ENCODE measurements around the gene BPIFB2.

DNA sequence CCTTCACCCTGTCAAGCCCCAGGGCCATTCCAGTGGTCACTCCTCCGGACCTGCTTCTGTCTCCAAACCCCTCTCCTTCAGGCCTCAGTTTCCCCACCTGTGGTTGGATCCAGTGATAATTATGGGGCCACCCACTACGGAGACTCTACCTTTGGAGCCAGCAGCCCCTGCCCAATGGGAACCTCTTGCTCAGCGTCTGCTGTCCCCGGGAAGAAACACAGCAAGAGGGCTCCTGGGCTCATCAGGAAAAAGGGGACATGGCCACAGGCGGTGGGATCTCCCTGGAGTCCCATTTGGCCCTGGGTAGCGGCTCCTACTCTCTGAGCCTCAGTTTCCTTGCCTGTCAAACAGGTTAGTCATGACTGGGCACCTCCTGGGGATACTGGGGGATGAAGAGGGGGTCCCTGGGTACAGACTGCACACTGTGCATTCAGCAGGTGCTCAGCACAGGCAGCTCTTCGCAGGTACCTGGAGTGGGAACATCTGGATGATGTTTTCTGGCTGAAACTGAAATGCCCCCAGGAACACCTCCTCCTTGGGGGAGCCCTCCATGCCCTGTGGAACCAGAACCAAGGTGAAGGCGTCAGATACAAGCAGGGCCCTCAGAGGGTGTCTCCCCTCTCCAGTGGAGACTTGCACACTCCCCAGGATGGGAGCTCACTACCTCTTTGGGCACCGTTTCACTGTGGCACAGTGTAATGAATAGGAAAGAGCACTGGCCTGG, 22.7 kb upstream of the BPIFB2 start:
- TF ChIP-seq CTCF (IDR thresholded peaks at IDR 0.05; ENCODE audit: poor library complexity, severe bottlenecking) (no peak), SMC3 (conservative IDR thresholded peaks at IDR 0.05; ENCODE audit: poor library complexity) (no peak), POLR2AphosphoS5 (IDR thresholded peaks at IDR 0.05) (no peak), TAF1 (IDR thresholded peaks at IDR 0.05; ENCODE audit: low read depth) (no peak), REST (IDR thresholded peaks at IDR 0.05; ENCODE audit: borderline replicate concordance) (no peak), EP300 (conservative IDR thresholded peaks at IDR 0.05; ENCODE audit: poor library complexity, severe bottlenecking) (no peak), RAD21 (conservative IDR thresholded peaks at IDR 0.05) (no peak), EZH2 (IDR thresholded peaks at IDR 0.05; ENCODE audit: borderline replicate concordance, insufficient read depth, low read length, poor library complexity, severe bottlenecking) (no peak), MXI1 (conservative IDR thresholded peaks at IDR 0.05; ENCODE audit: poor library complexity, severe bottlenecking) (no peak)

All from neural cell (in vitro differentiated cells).